Caco-2 (cell line): Measurements from ENCODE around the gene IL23R. TPM values are rescaled to one million over a fixed set of nuclear protein-coding genes. Genes with fewer than 3 reads are reported as not detected.

ENCODE experiments used
- BruUV-seq: library from RNA; stranded (reverse); fragments of 400-500 nt; replicated peaks from 2 replicates; lab custom pipeline; 2021; lab: Mats Ljungman, UMichigan
- CTCF ChIA-PET: fragments of 300-600 bp; sonication (Branson Sonifier 250); formaldehyde crosslinking; loops from one replicate; lab custom pipeline; 2022; ENCODE audit warnings: antibody characterized with exemption; lab: Charles Lee
- POLR2A ChIA-PET: fragments of 300-600 bp; sonication (Branson Sonifier 250); formaldehyde crosslinking; loops from one replicate; lab custom pipeline; 2022; ENCODE audit warnings: antibody characterized with exemption; lab: Charles Lee
- DNase-seq, 2 experiments: peaks; one replicate each; pipeline versions ENCODE4 v3.0.0 to v3.0.0-alpha.2; 2020 to 2022
- H3K27me3 ChIP-seq: replicated peaks from 2 replicates; pipeline ENCODE4 v1.6.0; 2011; ENCODE audit warnings: low read length; ENCODE audit not compliant: control insufficient read depth, insufficient read depth
- H3K36me3 ChIP-seq: 2 replicates; pipeline ENCODE4 v1.5.1; 2011; ENCODE audit warnings: low read length; ENCODE audit not compliant: control insufficient read depth, insufficient read depth
- H3K4me1 ChIP-seq: fragments of 250-450 bp; sonication (Bioruptor Pico); 2 replicates; pipeline ENCODE4 v1.5.1; 2020; ENCODE audit warnings: mild to moderate bottlenecking
- H3K4me3 ChIP-seq: 2 replicates; pipeline ENCODE4 v1.5.1; 2011; ENCODE audit warnings: low read depth, mild to moderate bottlenecking, control low read depth, low read length
- H3K9me3 ChIP-seq: fragments of 250-450 bp; sonication (Bioruptor Pico); 2 replicates; pipeline ENCODE4 v1.5.1; 2020; ENCODE audit warnings: mild to moderate bottlenecking, moderate library complexity
- H3K27ac Mint-ChIP-seq: one replicate; pipeline ENCODE4 v1.8.0; 2022; ENCODE audit warnings: mixed read lengths; ENCODE audit not compliant: unreplicated experiment
- H3K27me3 Mint-ChIP-seq: one replicate; pipeline ENCODE4 v1.8.0; 2022; ENCODE audit warnings: mixed read lengths; ENCODE audit not compliant: insufficient read depth, unreplicated experiment
- H3K36me3 Mint-ChIP-seq: one replicate; pipeline ENCODE4 v1.8.0; 2022; ENCODE audit warnings: mild to moderate bottlenecking, mixed read lengths; ENCODE audit not compliant: insufficient read depth, unreplicated experiment
- H3K4me1 Mint-ChIP-seq: one replicate; pipeline ENCODE4 v1.8.0; 2022; ENCODE audit warnings: low read depth, mixed read lengths; ENCODE audit not compliant: unreplicated experiment
- H3K4me3 Mint-ChIP-seq: one replicate; pipeline ENCODE4 v1.8.0; 2022; ENCODE audit warnings: mild to moderate bottlenecking, moderate library complexity, mixed read lengths; ENCODE audit not compliant: unreplicated experiment
- H3K9me3 Mint-ChIP-seq: one replicate; pipeline ENCODE4 v1.8.0; 2022; ENCODE audit warnings: mixed read lengths; ENCODE audit not compliant: unreplicated experiment
- intact Hi-C: fragments of 100-400 bp; cut with micrococcal nuclease; formaldehyde crosslinking; loops from one replicate; pipeline ENCODE4 v1.10.0; 2022; ENCODE audit not compliant: unreplicated experiment
- total RNA-seq: library from RNA; stranded (reverse); gene quantifications from 2 replicates; pipeline ENCODE4 v1.2.3, GENCODE V29; 2022
- TF ChIP-seq, protein P1 (sequence below), 2 experiments: fragments of 200-600 bp in 1 of 2; IDR thresholded peaks; 1 replicate in 1 of 2; 2 replicates in 1 of 2; pipeline versions ENCODE4 v1.5.1 to v1.8.0; 2011 to 2022; ENCODE audit warnings: antibody characterized with exemption in 1 of 2, control low read depth in 1 of 2, inconsistent platforms in 1 of 2, low read depth in 1 of 2, low read length in 1 of 2, mild to moderate bottlenecking in 1 of 2, moderate library complexity in 1 of 2; ENCODE audit not compliant: insufficient read depth in 1 of 2, severe bottlenecking in 1 of 2, unreplicated experiment in 1 of 2

IL23R gene
- total RNA-seq, 1 experiment from 2014 or later = not detected

GRCh38 chr1:67126974-67127373 is 39.3 kb upstream of the IL23R start:
- H3K27me3 Mint-ChIP-seq = no peaks in the 10 kb centered on the region
- POLR2A ChIA-PET = no interaction called here
- no TSS peak for BruUV-seq

DNA sequence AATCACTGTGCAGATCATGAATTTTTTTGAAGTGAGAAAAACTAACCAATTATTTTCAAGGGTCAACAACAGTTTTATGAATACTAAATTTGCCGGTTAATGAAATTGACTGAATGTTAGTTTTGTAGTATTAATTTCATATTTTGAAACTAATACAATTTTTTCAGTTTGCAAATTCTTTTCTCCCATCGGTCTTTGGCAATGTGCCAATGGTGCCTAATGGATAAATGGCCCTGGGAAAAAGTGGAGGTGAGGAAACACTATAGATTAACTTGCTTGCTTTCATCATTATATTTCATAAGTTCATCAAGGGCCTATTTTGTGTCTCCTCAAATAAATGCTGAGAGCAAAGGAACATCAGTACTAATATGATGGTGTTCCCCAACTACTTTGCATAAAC is 35.6 kb upstream of the IL23R start:
- H3K4me3 Mint-ChIP-seq = no peak overlapping the region
- no peak overlapping the region for H3K27ac Mint-ChIP-seq
- no peaks in the 10 kb centered on the region for H3K27me3 Mint-ChIP-seq
- Histone ChIP-seq H3K4me1 (peaks cover 24% of the 10 kb centered on the region), H3K9me3 (no peaks in the 10 kb centered on the region), H3K36me3 (no peaks in the 10 kb centered on the region), H3K4me3 (no peak overlapping the region), H3K27me3 (no peaks in the 10 kb centered on the region)
- intact Hi-C loops = no loop called here
- ChIA-PET POLR2A (no interaction called here), CTCF (no interaction called here)
- no peak for DNase-seq
- H3K4me1 Mint-ChIP-seq = no peaks in the 10 kb centered on the region
- peaks cover 4% of the 10 kb centered on the region for H3K36me3 Mint-ChIP-seq
- TF ChIP-seq, protein P1, sequence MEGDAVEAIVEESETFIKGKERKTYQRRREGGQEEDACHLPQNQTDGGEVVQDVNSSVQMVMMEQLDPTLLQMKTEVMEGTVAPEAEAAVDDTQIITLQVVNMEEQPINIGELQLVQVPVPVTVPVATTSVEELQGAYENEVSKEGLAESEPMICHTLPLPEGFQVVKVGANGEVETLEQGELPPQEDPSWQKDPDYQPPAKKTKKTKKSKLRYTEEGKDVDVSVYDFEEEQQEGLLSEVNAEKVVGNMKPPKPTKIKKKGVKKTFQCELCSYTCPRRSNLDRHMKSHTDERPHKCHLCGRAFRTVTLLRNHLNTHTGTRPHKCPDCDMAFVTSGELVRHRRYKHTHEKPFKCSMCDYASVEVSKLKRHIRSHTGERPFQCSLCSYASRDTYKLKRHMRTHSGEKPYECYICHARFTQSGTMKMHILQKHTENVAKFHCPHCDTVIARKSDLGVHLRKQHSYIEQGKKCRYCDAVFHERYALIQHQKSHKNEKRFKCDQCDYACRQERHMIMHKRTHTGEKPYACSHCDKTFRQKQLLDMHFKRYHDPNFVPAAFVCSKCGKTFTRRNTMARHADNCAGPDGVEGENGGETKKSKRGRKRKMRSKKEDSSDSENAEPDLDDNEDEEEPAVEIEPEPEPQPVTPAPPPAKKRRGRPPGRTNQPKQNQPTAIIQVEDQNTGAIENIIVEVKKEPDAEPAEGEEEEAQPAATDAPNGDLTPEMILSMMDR (IDR thresholded peaks at IDR 0.05; ENCODE audit: insufficient read depth in 1 of 2, low read depth in 1 of 2, low read length in 1 of 2, severe bottlenecking in 1 of 2, unreplicated experiment in 1 of 2) = no peak
- no TSS peak for BruUV-seq
- no peaks in the 10 kb centered on the region for H3K9me3 Mint-ChIP-seq

More at GRCh38 chr1:67126974-67127373, 39.3 kb upstream of the IL23R start:
- Mint-ChIP-seq H3K4me3 (no peak overlapping the region), H3K27ac (no peak overlapping the region), H3K9me3 (no peaks in the 10 kb centered on the region), H3K36me3 (peaks cover 4% of the 10 kb centered on the region), H3K4me1 (no peaks in the 10 kb centered on the region)
- DNase-seq = no peak
- Histone ChIP-seq H3K9me3 (no peaks in the 10 kb centered on the region), H3K27me3 (no peaks in the 10 kb centered on the region), H3K36me3 (no peaks in the 10 kb centered on the region), H3K4me3 (no peak overlapping the region), H3K4me1 (peaks cover 13% of the 10 kb centered on the region)
- TF ChIP-seq, protein P1 (IDR thresholded peaks at IDR 0.05; ENCODE audit: insufficient read depth in 1 of 2, low read depth in 1 of 2, low read length in 1 of 2, severe bottlenecking in 1 of 2, unreplicated experiment in 1 of 2) = no peak
- intact Hi-C loops = loop anchor here (1.0 kb wide), 1 partner anchor 21 kb away; no protein-coding TSS in a partner anchor
- CTCF ChIA-PET = interaction anchor here (1.3 kb wide), 1 partner anchor 22 kb away, joined by 6 read pairs; no protein-coding TSS in a partner anchor

GRCh38 chr1:67133177-67133576 is 33.1 kb upstream of the IL23R start:
- TF ChIP-seq, protein P1 (IDR thresholded peaks at IDR 0.05; ENCODE audit: insufficient read depth in 1 of 2, low read depth in 1 of 2, low read length in 1 of 2, severe bottlenecking in 1 of 2, unreplicated experiment in 1 of 2) = no peak
- Mint-ChIP-seq H3K36me3 (no peaks in the 10 kb centered on the region), H3K27ac (peak overlapping the region; percentile 45), H3K27me3 (no peaks in the 10 kb centered on the region), H3K4me1 (peaks cover 7% of the 10 kb centered on the region), H3K9me3 (peaks cover 4% of the 10 kb centered on the region), H3K4me3 (no peak overlapping the region)
- ChIA-PET CTCF (no interaction called here), POLR2A (no interaction called here)
- H3K9me3 ChIP-seq = no peaks in the 10 kb centered on the region
- intact Hi-C loops = no loop called here
- H3K27me3 ChIP-seq = no peaks in the 10 kb centered on the region
- H3K36me3 ChIP-seq = no peaks in the 10 kb centered on the region
- peaks cover 27% of the 10 kb centered on the region for H3K4me1 ChIP-seq
- no peak overlapping the region for H3K4me3 ChIP-seq
- no TSS peak for BruUV-seq
- no peak for DNase-seq
